ENCODE measurements around the gene TPI1.
"Not testable (repeated sequence)": the region's sequence is repeated elsewhere in the genome, so short reads cannot be mapped to it uniquely, and the experiment has no call there.

Gene TPI1

DNA sequence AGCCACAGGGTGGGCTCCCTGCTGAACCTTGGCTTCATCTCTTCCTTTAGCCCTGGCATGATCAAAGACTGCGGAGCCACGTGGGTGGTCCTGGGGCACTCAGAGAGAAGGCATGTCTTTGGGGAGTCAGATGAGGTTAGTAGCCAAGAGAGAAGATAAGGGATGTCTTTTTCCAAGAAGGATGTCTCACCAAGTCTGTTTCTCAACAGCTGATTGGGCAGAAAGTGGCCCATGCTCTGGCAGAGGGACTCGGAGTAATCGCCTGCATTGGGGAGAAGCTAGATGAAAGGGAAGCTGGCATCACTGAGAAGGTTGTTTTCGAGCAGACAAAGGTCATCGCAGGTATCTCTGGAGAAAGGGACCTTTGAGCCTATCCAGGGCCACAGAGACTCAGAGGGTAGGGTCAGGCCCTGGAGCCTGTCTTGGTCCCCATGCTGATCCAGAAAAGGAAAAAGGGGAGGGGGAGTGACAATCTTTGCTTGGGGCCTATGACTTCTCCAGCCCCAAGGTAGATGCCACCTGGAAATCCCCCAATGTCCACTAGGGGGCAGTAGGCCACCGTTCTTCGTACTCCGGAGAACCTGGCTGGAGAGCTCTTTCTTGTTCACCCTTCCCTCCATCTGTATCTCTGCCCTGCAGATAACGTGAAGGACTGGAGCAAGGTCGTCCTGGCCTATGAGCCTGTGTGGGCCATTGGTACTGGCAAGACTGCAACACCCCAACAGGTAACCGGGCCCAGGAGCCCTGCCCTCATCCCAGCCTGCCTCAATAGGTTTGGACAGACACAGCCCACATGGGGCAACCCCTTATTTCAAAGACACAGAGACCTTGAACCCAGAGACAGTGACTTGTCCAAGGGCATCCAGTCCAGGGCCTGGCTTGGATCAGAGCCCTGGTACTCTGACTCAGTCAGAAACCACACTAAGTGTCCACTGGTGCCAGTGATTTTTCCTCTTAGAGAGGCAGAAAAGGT, 2.0 kb downstream of the TPI1 start:
- peak; percentile 79 for DNase-seq

DNA sequence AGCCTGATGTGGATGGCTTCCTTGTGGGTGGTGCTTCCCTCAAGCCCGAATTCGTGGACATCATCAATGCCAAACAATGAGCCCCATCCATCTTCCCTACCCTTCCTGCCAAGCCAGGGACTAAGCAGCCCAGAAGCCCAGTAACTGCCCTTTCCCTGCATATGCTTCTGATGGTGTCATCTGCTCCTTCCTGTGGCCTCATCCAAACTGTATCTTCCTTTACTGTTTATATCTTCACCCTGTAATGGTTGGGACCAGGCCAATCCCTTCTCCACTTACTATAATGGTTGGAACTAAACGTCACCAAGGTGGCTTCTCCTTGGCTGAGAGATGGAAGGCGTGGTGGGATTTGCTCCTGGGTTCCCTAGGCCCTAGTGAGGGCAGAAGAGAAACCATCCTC, 3.0 kb downstream of the TPI1 start:
- not testable (repeated sequence) for DNase-seq

DNA sequence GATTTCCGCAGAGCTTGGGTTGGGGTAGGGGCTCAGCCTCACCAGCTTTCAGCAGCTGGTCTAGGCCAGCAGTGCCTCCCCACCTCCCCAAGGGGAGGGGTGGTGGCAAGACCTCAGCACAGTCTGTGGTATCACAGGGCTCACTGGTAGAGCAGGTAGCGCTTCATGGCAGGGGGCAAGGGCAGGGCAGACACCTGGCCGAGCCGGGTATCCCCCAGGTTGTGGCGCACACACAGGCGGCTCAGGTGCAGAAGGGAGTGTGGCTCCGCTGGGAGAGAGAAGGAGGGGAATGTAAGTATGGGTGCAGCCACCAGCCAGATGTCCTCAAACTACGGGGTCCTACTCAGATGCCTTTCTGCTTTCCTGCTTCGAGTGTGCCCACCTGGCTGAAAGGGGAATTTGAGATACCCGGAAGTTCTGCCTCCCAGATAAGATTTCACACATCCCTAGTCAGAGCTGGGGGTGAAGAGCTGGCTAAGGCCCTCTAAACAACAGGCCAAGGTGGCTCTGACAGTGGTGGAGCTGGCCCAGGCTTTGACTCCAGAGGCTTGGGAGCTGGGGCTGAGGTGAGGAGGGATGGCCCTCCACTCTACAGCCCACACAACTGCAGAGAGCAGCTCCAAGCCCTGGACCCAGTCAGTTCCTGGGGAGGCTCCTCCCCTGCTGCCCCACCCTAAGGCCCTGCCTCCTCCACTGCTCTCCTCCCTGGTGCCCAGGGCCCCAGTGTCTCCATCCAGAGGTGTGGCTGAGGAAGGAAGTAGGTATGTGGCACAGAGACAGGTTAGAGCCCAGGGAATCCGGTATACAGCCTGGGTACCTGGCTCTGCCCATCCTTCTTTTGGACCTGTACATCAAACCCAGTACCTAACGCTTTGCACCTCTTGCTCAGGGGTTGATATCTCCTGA, 4.0 kb downstream of the TPI1 start:
- no peak for DNase-seq

DNA sequence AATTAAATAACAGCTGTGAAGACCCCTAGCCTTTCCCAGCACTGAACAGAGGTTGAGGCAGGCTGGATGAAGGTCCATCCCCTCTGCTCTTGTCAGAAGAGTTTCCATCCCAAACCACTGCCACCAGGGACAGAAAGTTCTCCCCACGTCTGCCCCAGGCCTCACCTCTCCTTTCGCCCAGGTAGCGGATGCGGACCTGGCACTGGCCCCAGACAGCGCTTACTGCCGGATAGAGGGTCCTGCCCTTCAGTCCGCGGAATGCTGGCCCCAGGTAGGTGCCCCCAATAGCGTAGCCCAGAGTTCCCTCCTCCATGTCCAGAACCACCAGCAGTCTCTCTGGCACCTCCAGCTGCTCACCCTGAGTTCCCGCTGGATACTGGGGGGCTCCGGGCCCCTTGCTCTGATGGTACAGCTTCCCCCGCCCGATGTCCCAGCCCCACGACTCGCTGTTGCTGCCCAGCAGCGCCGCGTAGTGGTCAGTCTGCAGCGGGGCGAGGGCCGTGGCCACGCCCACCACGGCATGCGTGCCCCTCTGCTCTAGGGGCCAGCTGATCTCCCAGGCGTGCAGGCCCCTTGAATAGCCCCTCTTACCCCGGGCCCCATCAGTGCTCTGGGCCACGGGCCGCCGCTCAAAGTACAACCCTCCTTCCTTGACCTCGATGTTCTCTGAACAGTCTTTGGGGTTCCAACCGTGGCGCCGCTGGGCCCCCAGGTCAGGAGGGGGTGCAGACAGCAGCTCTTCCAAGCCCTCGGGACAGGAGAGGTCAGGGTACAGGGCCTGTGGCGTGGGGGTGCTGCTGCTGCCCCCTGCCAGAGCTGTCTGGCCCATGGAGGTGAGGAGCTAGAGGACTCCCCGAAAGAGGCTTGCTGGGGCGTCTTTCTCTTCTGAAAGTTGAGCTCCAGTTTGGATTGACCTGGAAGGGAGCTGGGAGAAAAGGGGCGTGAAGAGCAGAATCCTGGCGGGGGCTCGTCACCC, 5.0 kb downstream of the TPI1 start:
- peak; percentile 82 for DNase-seq

DNA sequence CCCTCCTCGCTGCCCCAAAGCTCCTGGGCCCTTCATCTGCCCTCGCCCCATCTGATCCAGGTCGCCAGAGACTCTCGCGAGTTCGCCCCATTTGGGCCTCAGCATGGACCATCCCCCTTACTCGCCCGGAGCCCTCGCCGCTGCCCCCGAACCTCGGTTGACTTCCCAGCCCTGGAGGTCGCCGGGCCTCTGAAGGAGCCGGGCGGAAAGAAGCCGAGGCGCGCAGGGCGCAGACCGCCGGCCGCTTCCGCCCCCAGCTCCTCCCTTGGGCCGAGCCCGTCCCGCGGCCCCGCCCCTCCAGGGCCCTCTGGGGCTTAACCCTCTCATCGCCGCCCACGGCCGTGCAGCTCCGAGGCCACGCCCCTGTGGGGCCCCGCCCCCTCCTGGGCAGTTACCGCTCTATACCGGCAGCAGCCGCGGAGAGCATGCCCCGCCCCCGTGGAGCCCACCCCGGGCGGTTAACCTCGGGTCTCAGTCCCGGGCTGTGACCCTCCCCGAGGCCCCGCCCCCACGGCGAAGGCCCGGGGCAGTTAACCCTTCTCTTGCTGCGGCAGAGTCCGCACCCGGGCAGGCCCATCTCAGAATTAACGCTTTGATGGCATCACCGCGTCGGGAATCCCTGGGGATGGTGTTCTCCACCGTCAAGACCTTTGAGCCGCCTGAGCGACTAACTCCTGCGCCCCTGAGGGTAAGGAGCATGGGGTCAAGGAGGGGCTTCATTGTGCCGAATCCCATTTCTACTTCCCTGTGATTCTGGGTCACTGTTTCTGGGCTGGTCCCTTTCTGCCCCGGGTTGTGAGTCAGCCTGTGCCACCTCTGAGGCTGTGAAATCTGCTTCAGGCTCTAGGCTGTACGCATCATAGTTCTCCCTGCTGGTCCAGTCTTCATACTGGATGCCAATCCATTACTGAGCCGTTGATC, 6.0 kb downstream of the TPI1 start, which contains the start of gene SPSB2:
SPSB2 (minus strand) TSS at position 210 of the 921 bp plus-strand sequence. CDS start 402 bp downstream, outside the sequence.
- peak; percentile 97 for DNase-seq

DNA sequence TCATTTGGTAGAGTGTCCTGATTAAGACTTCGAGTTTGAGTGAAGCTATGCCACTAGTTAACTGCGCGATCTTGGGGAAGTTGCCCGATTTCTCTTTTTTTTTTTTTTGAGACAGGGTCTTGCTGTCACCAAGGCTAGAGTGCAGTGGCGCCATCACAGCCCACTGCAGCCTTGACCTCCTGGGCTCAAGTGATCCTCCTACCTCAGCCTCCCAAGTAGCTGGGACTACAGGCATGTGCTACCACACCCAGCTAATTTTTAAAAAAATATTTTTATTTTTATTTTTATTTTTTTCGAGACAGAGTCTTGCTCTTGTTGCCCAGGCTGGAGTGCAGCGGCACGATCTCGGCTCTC, 6.7 kb downstream of the TPI1 start:
- DNase-seq, result not testable (repeated sequence)

DNA sequence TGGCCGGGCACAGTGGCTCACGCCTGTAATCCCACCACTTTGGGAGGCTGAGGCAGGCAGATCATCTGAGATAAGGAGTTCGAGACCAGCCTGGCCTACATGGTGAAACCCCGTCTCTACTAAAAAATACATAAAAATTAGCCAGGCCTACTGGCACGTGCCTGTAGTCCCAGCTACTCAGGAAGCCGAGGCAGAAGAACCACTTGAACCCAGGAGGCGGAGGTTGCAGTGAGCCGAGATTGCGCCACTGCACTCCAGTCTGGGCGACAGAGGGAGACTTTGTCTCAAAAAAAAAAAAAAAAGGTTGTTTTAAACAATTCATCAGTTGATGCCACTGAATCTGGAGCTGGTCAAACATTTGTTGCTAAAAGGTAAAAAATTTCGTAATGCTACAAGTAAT, 12.5 kb downstream of the TPI1 start:
- DNase-seq, result not testable (repeated sequence)

DNA sequence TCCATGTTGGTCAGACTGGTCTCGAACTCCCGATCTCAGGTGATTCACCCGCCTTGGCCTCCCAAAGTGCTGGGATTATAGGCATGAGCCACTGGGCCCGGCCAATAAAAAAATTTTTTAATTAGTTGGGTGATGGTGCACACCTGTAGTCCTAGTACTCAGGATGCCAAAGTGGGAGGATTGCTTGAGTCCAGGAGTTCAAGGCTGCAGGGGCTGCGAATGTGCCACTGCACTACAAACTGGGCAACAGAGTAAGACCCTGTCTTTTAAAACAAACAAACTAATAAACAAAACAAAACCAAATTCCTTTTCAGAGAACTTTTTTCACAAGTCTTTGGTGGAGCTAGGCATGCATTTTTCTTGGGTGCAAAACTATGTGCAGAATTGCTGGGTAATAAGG, 15.9 kb downstream of the TPI1 start:
- no peak for DNase-seq

DNA sequence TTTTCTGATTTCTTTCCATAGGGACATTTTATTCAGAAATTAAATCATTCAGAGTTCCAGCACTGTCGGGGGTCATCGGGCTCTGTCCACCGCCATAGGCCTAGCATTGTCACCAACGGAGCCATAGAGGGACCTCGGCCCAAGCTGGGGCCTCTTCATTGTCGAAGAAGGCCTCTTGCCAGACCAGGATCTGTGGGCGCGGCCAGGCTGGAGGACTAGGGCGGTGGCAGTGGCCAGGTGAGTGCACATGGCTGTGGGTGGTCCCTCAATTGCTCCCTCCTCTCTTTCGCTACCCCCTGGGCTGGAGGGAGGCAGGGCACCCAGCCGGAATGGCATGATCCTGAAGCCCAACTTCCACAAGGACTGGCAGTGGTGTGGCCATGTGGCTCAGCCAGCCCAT, 16.4 kb downstream of the TPI1 start:
- no peak for DNase-seq

DNA sequence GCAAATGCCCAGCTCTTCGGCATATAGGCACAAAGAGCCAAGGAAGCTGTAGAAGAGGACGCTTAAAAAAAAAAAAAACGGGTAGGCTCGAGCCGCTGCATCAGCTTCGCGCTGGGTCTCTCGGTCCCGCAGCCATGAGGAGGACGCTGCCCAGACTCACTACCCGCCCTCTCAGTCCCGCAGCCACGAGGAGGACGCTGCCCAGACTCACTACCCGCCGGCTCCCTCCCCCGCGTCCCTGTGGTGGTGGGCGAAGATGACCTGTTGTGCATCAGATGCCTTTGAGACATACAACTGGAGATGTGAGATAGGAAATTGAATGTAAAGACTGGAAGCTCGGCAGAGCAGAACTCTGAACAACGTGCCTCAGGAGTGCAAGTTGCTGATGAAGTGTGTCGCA, 17.2 kb downstream of the TPI1 start:
- DNase-seq, result no peak

DNA sequence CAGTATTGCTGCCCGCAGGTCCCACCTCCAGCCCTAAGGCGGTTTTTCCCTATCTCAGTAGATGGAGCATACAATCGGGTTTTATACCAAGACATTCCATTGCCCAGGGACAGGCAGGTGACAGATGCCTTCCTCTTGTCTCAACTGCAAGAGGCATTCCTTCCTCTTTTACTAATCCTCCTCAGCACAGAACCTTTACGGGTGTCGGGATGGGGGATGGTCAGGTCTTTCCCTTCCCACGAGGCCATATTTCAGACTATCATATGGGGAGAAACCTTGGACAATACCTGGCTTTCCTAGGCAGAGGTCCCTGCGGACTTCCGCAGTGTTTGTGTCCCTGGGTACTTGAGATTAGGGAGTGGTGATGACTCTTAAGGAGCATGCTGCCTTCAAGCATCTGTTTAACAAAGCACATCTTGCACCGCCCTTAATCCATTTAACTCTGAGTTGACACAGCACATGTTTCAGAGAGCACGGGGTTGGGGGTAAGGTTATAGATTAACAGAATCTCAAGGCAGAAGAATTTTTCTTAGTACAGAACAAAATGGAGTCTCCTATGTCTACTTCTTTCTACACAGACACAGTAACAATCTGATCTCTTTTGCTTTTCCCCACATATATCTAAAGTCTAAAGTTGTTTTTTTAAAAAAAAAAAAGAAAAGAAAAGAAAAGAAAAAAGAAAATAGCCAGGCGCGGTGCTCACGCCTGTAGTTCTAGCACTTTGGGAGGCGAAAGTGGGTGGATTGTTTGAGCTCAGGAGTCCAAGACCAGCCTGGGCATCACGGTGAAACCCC, 19.1 kb downstream of the TPI1 start:
- not testable (repeated sequence) for DNase-seq

DNA sequence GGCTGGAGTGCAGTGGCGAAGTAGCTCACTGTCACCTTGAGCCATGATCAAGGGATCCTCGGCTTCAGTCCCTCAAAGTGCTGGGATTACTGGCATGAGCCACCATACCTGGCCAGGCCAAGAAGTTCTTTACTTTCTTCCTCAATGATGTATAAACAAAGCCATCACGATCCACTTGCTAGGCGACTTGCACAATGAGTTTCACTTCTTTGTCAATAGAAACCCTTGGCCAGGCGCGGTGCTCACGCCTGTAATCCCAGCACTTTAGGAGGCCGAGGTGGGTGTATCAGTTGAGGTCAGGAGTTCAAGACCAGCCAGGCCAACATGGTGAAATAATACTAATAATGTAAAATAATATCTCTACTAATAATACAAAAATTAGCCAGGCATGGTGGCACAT, 20.1 kb downstream of the TPI1 start:
- DNase-seq, result no peak

DNA sequence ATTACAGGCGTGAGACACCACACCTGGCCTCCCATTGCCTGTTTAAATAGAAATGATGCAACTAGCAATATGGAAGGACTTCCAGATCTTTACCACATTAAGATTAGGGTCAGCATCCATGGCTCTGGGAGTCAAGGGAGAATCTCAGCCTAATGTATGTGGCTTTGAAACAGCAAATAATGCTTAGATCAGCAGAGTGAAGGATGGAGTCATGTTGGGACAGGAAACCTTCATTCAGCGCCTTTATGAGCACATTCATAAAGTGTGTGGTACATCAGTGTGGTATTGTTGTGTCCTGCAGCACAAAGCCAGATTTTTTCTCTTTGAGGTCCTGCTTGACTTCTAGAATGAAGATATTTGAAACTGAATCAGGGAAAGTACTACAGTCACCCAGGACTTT, 21.0 kb downstream of the TPI1 start:
- DNase-seq, result no peak

DNA sequence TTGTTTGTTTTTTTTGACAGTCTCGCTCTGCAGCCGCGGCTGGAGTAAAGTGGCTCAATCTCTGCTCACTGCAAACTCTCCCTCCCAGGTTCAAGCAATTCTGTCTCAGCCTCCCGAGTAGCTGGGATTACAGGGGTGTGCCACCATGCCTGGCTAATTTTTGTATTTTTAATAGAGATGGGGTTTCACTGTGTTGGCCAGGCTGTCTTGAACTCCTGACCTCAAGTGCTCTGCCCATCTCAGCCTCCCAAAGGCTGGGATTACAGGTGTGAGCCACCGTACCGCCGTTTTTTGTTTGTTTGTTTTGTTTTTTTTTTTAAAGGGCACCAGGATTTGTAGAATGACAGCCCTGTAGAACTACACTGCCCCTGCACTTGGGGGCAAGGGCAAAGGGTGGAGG, 21.5 kb downstream of the TPI1 start:
- DNase-seq, result not testable (repeated sequence)

DNA sequence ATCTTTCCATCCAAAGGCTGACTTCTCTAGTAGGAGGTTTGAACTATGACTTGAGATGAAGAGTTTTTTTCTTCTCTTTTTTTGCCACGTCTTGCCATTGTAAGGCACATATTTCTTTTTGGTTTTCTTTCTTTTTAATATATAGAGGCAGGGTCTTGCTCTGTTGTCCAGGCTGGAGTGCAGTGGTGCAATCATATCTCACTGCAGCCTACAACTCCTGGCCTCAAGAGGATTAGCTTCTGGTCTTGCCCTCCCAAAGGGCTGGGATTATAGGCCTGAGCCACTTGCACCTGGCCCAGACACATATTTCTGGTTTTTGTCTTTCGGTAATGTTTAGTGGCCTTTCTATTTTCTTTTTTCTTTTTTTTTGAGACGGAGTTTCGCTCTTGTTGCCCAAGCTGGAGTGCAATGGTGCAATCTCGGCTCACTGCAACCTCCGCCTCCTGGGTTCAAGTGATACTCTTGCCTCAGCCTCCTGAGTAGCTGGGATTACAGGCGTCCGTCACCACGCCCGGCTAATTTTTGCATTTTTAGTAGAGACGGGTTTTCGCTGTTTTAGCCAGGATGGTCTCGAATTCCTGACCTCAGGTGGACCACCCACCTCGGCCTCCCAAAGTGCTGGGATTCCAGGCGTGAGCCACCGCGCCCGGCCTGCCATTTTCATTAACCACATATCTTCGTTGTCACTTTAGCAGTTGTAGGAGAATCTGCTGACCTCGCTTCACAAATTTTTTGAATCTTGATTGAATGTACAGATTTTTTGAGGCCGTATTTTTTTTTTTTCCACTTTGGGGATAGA, 22.6 kb downstream of the TPI1 start:
- DNase-seq, result not testable (repeated sequence)

DNA sequence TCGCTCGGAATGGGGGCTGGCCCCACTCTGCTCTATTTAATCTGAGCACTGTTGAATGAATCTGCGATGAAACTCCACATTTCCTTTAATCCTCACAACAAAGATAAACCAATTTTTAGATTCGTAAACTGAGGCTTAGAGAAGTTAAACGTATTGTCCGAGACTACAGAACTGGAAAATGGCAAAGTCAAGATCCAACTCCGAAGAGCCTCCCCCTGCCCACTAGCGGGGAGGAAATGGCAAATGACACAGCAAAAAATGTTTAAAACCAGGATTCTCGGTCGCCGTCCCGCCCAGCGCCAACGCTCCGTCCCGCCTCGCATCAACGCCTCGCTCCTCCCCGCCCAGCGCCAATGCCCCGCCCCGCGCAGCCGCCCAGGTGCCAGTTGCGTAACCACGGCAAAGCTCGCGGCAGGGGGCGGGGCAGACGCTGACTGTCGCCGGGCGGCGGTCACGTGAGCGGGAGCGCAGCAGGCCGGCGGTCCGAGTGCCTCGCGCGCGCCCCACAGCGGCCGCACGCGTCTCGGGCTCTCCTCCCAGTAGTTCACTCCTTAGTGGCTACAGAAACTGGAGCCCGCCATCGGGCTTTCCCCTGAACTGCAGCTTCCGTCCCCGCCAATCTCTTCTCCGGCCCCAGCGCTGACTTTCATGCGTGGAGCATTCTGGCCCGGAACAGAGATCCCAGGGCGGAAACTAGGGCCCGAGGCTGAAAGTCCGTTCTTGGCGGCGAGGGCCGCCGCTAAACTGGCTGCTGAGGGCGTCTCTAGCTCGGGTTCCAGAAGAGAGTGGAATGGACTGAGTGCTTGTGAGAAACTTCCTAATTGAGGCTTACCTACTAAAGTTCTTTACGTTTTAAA, 23.7 kb downstream of the TPI1 start:
- DNase-seq, result peak; percentile 98

DNA sequence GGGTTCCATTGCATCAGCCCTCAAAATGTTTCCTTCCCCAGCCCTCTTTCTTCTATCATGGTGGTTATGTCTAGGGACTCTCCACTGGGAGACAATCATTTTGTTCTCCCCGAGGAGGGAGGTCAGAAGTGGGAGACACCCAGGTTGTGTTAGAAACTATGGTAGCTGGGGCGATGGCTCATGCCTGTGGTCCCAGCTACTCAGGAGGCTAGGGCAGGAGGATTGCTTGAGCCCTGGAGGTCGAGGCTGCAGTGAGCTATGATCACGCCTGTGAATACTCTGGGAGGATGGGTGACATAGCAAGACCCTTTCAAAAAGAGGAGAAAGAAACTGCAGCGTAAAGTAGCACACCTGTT, 24.3 kb downstream of the TPI1 start:
- no peak for DNase-seq

DNA sequence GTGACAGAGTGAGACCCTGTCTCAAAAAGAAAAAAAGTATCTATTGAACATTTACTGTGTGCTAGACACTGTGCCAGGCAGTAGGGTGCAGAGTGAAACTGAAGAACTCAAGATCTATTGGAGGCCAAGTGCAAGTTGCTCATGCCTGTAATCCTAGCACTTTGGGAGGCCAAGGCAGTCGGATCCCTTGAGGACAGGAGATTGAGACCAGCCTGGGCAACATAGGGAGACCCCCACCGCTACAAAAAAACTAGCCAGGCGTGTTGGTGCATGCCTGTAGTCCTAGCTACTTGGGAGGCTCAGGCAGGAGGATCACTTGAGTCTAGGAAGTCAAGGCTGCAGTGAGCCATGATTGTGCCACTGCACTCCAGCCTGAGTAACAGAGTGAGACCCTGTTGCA, 25.4 kb downstream of the TPI1 start:
- DNase-seq, result not testable (repeated sequence)

DNA sequence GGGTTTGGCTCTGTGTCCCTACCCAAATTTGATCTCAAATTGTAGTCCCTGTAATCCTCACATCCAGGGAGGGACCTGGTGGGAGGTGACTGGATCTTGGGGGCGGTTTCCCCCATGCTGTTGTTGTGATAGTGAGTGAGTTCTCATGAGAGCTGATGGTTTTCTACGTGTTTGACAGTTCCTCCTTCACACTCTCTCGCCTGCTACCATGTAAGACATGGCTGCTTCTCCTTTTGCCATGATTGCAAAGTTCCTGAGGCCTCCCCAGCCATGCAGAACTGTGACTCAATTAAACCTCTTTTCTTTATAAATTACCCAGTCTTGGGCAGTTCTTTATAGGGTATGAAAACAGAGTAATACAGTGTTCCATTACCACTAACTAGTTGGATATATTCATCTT, 27.0 kb downstream of the TPI1 start:
- no peak for DNase-seq
